Endothelial cell (in vitro differentiated cells): ENCODE results near the gene PLEKHN1. TPM values are rescaled to one million over a fixed set of nuclear protein-coding genes. Genes with fewer than 3 reads are reported as not detected.

Source experiments
- DNase-seq: peaks from one replicate; pipeline ENCODE4 v3.0.0; 2021; ENCODE audit warnings: low spot score
- H3K27ac Mint-ChIP-seq: one replicate; pipeline ENCODE4 v1.8.0; 2021; ENCODE audit warnings: mixed read lengths, inconsistent platforms; ENCODE audit not compliant: unreplicated experiment
- H3K27me3 Mint-ChIP-seq: one replicate; pipeline ENCODE4 v1.8.0; 2021; ENCODE audit warnings: mild to moderate bottlenecking, moderate library complexity, mixed read lengths, inconsistent platforms; ENCODE audit not compliant: unreplicated experiment
- H3K36me3 Mint-ChIP-seq: one replicate; pipeline ENCODE4 v1.8.0; 2021; ENCODE audit warnings: mild to moderate bottlenecking, low read depth, mixed read lengths, inconsistent platforms; ENCODE audit not compliant: unreplicated experiment
- H3K4me1 Mint-ChIP-seq: one replicate; pipeline ENCODE4 v1.8.0; 2021; ENCODE audit warnings: mild to moderate bottlenecking, mixed read lengths, inconsistent platforms; ENCODE audit not compliant: unreplicated experiment
- H3K4me3 Mint-ChIP-seq: one replicate; pipeline ENCODE4 v1.8.0; 2021; ENCODE audit warnings: mild to moderate bottlenecking, mixed read lengths, inconsistent platforms; ENCODE audit not compliant: unreplicated experiment
- H3K9me3 Mint-ChIP-seq: one replicate; pipeline ENCODE4 v1.8.0; 2021; ENCODE audit warnings: mixed read lengths, inconsistent platforms; ENCODE audit not compliant: unreplicated experiment
- CTCF ChIP-seq: fragments of 200-600 bp; sonication (generic); IDR thresholded peaks from one replicate; pipeline ENCODE4 v1.5.0; 2021; ENCODE audit warnings: antibody characterized with exemption; ENCODE audit not compliant: unreplicated experiment
- total RNA-seq: library from RNA; stranded (reverse); fragmentation: NEBNext Ultra II Directional; extraction: Animal tissue kit (Norgen Biotek cat#: 25700); gene quantifications from one replicate; pipeline ENCODE4 v1.2.1, GENCODE V29; 2021; ENCODE audit not compliant: unreplicated experiment

The PLEKHN1 gene
- total RNA-seq, 1 donor from 2014 or later: not detected

GRCh38 chr1:927234-927633, 39.0 kb upstream of the PLEKHN1 start:
- peaks cover 25% of the 10 kb centered on the region for H3K27me3 Mint-ChIP-seq
- no peaks in the 10 kb centered on the region for H3K9me3 Mint-ChIP-seq
- H3K4me3 Mint-ChIP-seq: no peak overlapping the region
- no peak overlapping the region for H3K27ac Mint-ChIP-seq
- no peak for TF ChIP-seq CTCF
- peaks cover 4% of the 10 kb centered on the region for H3K4me1 Mint-ChIP-seq
- no peak for DNase-seq
- no peaks in the 10 kb centered on the region for H3K36me3 Mint-ChIP-seq

- H3K4me3 Mint-ChIP-seq: no peak overlapping the region
Observed at GRCh38 chr1:927748-928147, 38.5 kb upstream of the PLEKHN1 start.

GRCh38 chr1:928825-929661, 37.2 kb upstream of the PLEKHN1 start:
- H3K4me1 Mint-ChIP-seq: peaks cover 4% of the 10 kb centered on the region
- no peak for DNase-seq
- H3K4me3 Mint-ChIP-seq: no peak overlapping the region
- TF ChIP-seq CTCF: no peak
- no peaks in the 10 kb centered on the region for H3K9me3 Mint-ChIP-seq
- no peaks in the 10 kb centered on the region for H3K36me3 Mint-ChIP-seq
- no peak overlapping the region for H3K27ac Mint-ChIP-seq
- H3K27me3 Mint-ChIP-seq: peaks cover 20% of the 10 kb centered on the region

More at GRCh38 chr1:927748-928147, 38.5 kb upstream of the PLEKHN1 start:
- no peak for DNase-seq
- peaks cover 4% of the 10 kb centered on the region for H3K4me1 Mint-ChIP-seq
- H3K27ac Mint-ChIP-seq: no peak overlapping the region
- H3K36me3 Mint-ChIP-seq: no peaks in the 10 kb centered on the region
- TF ChIP-seq CTCF: no peak
- H3K27me3 Mint-ChIP-seq: peaks cover 22% of the 10 kb centered on the region
- H3K9me3 Mint-ChIP-seq: no peaks in the 10 kb centered on the region

- Mint-ChIP-seq H3K4me3 (no peak overlapping the region), H3K9me3 (no peaks in the 10 kb centered on the region), H3K36me3 (no peaks in the 10 kb centered on the region), H3K4me1 (peaks cover 4% of the 10 kb centered on the region), H3K27ac (no peak overlapping the region), H3K27me3 (peaks cover 22% of the 10 kb centered on the region)
- no peak for TF ChIP-seq CTCF
- DNase-seq: no peak
Observed at GRCh38 chr1:929712-930632, 36.3 kb upstream of the PLEKHN1 start.
